H1 (cell line): ENCODE data around the gene HSD11B1L. TPM values are rescaled to one million over a fixed set of nuclear protein-coding genes. Genes with fewer than 3 reads are reported as not detected.

Experiments
- CTCF ChIA-PET: fragments of 300-600 bp; sonication (Branson Sonifier 250); formaldehyde crosslinking; loops from one replicate; lab custom pipeline; 2021; ENCODE audit not compliant: partially characterized antibody; lab: Charles Lee
- POLR2A ChIA-PET: fragments of 300-600 bp; sonication (Branson Sonifier 250); formaldehyde crosslinking; loops from one replicate; lab custom pipeline; 2021; ENCODE audit warnings: inconsistent platforms; ENCODE audit not compliant: partially characterized antibody; lab: Charles Lee
- DNase-seq, 2 experiments: peaks; one replicate each; pipeline versions ENCODE4 v3.0.0 to v3.0.0-alpha.2; 2010 to 2022; ENCODE audit warnings: low spot score in 2 of 2, low read depth in 1 of 2, mixed read lengths in 1 of 2
- FAIRE-seq: peaks from 2 replicates; lab custom pipeline; 2011; peaks lifted over from hg19 to GRCh38; lab: Jason Lieb, UNC
- H2AFZ ChIP-seq: 2 replicates; pipeline ENCODE4 v1.8.1; 2012; ENCODE audit warnings: low read length, inconsistent platforms
- H2AK5ac ChIP-seq: 2 replicates; pipeline ENCODE4 v1.6.1; 2013; ENCODE audit warnings: low read depth, low read length
- H2BK120ac ChIP-seq: replicated peaks from 2 replicates; pipeline ENCODE3; 2013; ENCODE audit warnings: low read depth, low read length, inconsistent platforms
- H2BK12ac ChIP-seq: 2 replicates; pipeline ENCODE4 v1.6.1; 2013; ENCODE audit warnings: low read depth, low read length
- H2BK15ac ChIP-seq: 2 replicates; pipeline ENCODE4 v1.6.1; 2013; ENCODE audit warnings: low read length
- H2BK20ac ChIP-seq: 2 replicates; pipeline ENCODE4 v1.6.1; 2013; ENCODE audit warnings: low read length
- H2BK5ac ChIP-seq: 2 replicates; pipeline ENCODE4 v1.6.1; 2013; ENCODE audit warnings: low read depth, low read length
- H3K14ac ChIP-seq: 2 replicates; pipeline ENCODE4 v1.6.1; 2013; ENCODE audit warnings: inconsistent platforms; ENCODE audit not compliant: insufficient read length
- H3K18ac ChIP-seq: 2 replicates; pipeline ENCODE4 v1.6.1; 2013; ENCODE audit warnings: low read length; ENCODE audit errors: extremely low read depth
- H3K23ac ChIP-seq: 2 replicates; pipeline ENCODE4 v1.6.1; 2013; ENCODE audit warnings: inconsistent platforms; ENCODE audit not compliant: insufficient read length
- H3K23me2 ChIP-seq: 2 replicates; pipeline ENCODE4 v1.6.1; 2013; ENCODE audit warnings: low read depth, low read length
- H3K27ac ChIP-seq: 2 replicates; pipeline ENCODE4 v1.6.1; 2011; ENCODE audit warnings: low read depth, low read length, inconsistent platforms
- H3K27me3 ChIP-seq, 4 experiments: replicated peaks in 1 of 4; 1 replicate in 1 of 4; 2 replicates in 3 of 4; pipeline versions ENCODE4 v1.6.1 to v1.8.1; 2011 to 2013; ENCODE audit warnings: low read length in 3 of 4, mild to moderate bottlenecking in 3 of 4, inconsistent platforms in 2 of 4, mixed read lengths in 2 of 4, moderate library complexity in 1 of 4; ENCODE audit not compliant: control insufficient read depth in 3 of 4, insufficient read depth in 3 of 4; ENCODE audit errors: extremely low read depth in 1 of 4
- H3K36me3 ChIP-seq, 4 experiments: 2 replicates each; pipeline versions ENCODE4 v1.6.1 to v1.8.1; 2011 to 2013; ENCODE audit warnings: mild to moderate bottlenecking in 4 of 4, low read length in 3 of 4, moderate library complexity in 2 of 4, control low read depth in 1 of 4, inconsistent platforms in 1 of 4; ENCODE audit not compliant: insufficient read depth in 4 of 4, control insufficient read depth in 2 of 4
- H3K4ac ChIP-seq: replicated peaks from 2 replicates; pipeline ENCODE3; 2013; ENCODE audit warnings: low read length, low read depth, mixed read lengths, inconsistent platforms; ENCODE audit not compliant: insufficient read length
- H3K4me1 ChIP-seq, 4 experiments: replicated peaks in 1 of 4; 1 replicate in 1 of 4; 2 replicates in 3 of 4; pipeline versions ENCODE4 v1.6.1 to v1.8.1; 2011 to 2013; ENCODE audit warnings: low read length in 3 of 4, inconsistent platforms in 2 of 4, mixed read lengths in 1 of 4; ENCODE audit not compliant: insufficient read depth in 4 of 4, control insufficient read depth in 3 of 4
- H3K4me2 ChIP-seq, 2 experiments: 2 replicates each; pipeline versions ENCODE4 v1.6.1 to v1.8.1; 2011 to 2013; ENCODE audit warnings: low read depth in 2 of 2, low read length in 2 of 2, control low read depth in 1 of 2, inconsistent platforms in 1 of 2, mild to moderate bottlenecking in 1 of 2; ENCODE audit not compliant: insufficient read depth in 1 of 2
- H3K4me3 ChIP-seq, 4 experiments: fragments of 200-600, 300-600 bp in 1 of 4; sonication (generic), shearing (Covaris generic), sonication (Bioruptor Twin) in 1 of 4; 2 replicates each; pipeline versions ENCODE4 v1.5.1 to v1.8.1; 2011 to 2016; ENCODE audit warnings: low read length in 4 of 4, low read depth in 3 of 4, control low read depth in 2 of 4, inconsistent platforms in 2 of 4, mild to moderate bottlenecking in 2 of 4, mixed read lengths in 1 of 4, moderate library complexity in 1 of 4; ENCODE audit not compliant: insufficient read depth in 2 of 4; ENCODE audit errors: extremely low read depth in 1 of 4
- H3K56ac ChIP-seq: replicated peaks from 2 replicates; pipeline ENCODE3; 2013; ENCODE audit warnings: low read depth, mild to moderate bottlenecking, mixed read lengths, low read length, inconsistent platforms; ENCODE audit not compliant: insufficient read length
- H3K79me1 ChIP-seq: 2 replicates; pipeline ENCODE4 v1.6.1; 2013; ENCODE audit warnings: low read depth, low read length, control low read depth
- H3K79me2 ChIP-seq, 2 experiments: 2 replicates each; pipeline versions ENCODE4 v1.6.1 to v1.8.1; 2012 to 2013; ENCODE audit warnings: low read length in 2 of 2, mild to moderate bottlenecking in 2 of 2, inconsistent platforms in 1 of 2; ENCODE audit not compliant: insufficient read depth in 2 of 2, control insufficient read depth in 1 of 2
- H3K9ac ChIP-seq, 4 experiments: replicated peaks in 1 of 4; 1 replicate in 1 of 4; 2 replicates in 3 of 4; pipeline versions ENCODE4 v1.6.1 to v1.8.1; 2011 to 2013; ENCODE audit warnings: low read depth in 3 of 4, low read length in 3 of 4, control low read depth in 2 of 4, mild to moderate bottlenecking in 2 of 4, moderate library complexity in 2 of 4, inconsistent platforms in 1 of 4; ENCODE audit errors: extremely low read depth in 1 of 4
- H3K9me3 ChIP-seq, 2 experiments: 2 replicates each; pipeline versions ENCODE4 v1.6.1 to v1.8.1; 2012 to 2013; ENCODE audit warnings: mild to moderate bottlenecking in 2 of 2, moderate library complexity in 2 of 2, control low read depth in 1 of 2, inconsistent platforms in 1 of 2, low read depth in 1 of 2, low read length in 1 of 2, mixed read lengths in 1 of 2; ENCODE audit not compliant: insufficient read depth in 2 of 2
- H4K20me1 ChIP-seq, 2 experiments: replicated peaks in 1 of 2; 2 replicates each; pipeline versions ENCODE3 to v1.8.1; 2011 to 2013; ENCODE audit warnings: inconsistent platforms in 2 of 2, low read length in 2 of 2, mild to moderate bottlenecking in 1 of 2; ENCODE audit not compliant: insufficient read depth in 2 of 2, control insufficient read depth in 1 of 2
- H4K5ac ChIP-seq: 2 replicates; pipeline ENCODE4 v1.6.1; 2013; ENCODE audit warnings: low read length, low read depth, mixed read lengths, inconsistent platforms; ENCODE audit not compliant: insufficient read length
- H4K8ac ChIP-seq: 2 replicates; pipeline ENCODE4 v1.8.0; 2013; ENCODE audit warnings: mild to moderate bottlenecking, moderate library complexity, low read length, inconsistent platforms; ENCODE audit not compliant: insufficient read depth; ENCODE audit errors: extremely low read depth
- H4K91ac ChIP-seq: replicated peaks from 2 replicates; pipeline ENCODE3; 2013; ENCODE audit warnings: low read length, mixed read lengths, inconsistent platforms; ENCODE audit not compliant: insufficient read length
- NANOG ChIP-seq: IDR thresholded peaks from 2 replicates; pipeline ENCODE4 v1.6.1; 2011; ENCODE audit warnings: low read length, low read depth, mild to moderate bottlenecking, inconsistent platforms; ENCODE audit not compliant: insufficient read depth, poor library complexity, severe bottlenecking
- TCF12 ChIP-seq: IDR thresholded peaks from 2 replicates; pipeline ENCODE4 v1.6.1; 2011; ENCODE audit warnings: low read depth, mild to moderate bottlenecking, low read length
- whole genome bisulfite sequencing, 2 experiments: shearing (Covaris generic) in 1 of 2; methylation state at CpG; one replicate each; pipeline versions ENCODE4 v1.1.6 to v1.1.7; 2013 to 2015; ENCODE audit warnings: low lambda C conversion rate in 2 of 2, mixed read lengths in 2 of 2, inconsistent platforms in 1 of 2, low coverage in 1 of 2, missing lambda C conversion rate in 1 of 2; ENCODE audit not compliant: insufficient replicate concordance in 2 of 2, insufficient coverage in 1 of 2, insufficient read length in 1 of 2; ENCODE audit errors: extremely low coverage in 1 of 2, missing lambda C conversion rate in 1 of 2; 5-methylcytosine and 5-hydroxymethylcytosine counted together
- polyA plus RNA-seq, 7 experiments: library from polyadenylated mRNA; depleted of rRNA in 3 of 7; stranded (reverse) in 5 of 7; unstranded in 2 of 7; fragments of >200 nt in 5 of 7; fragments of 200-250 nt in 2 of 7; gene quantifications; 1 replicate in 5 of 7; 2 replicates in 1 of 7; 4 replicates in 1 of 7; pipeline versions ENCODE4 v1.2.1 to v1.2.3, GENCODE V29; 2011 to 2013; ENCODE audit warnings: missing spikeins in 2 of 7, mixed read lengths in 2 of 7
- total RNA-seq: library from RNA; stranded (reverse); fragmentation: NEBNext Ultra II Directional; extraction: Animal tissue kit (Norgen Biotek cat#: 25700); gene quantifications from 2 replicates; pipeline ENCODE4 v1.2.1, GENCODE V29; 2021

Gene HSD11B1L
- total and polyA plus RNA-seq, 2 of the 8 experiments (the other 6 are each of a cell fraction or from before 2014, with no cell fraction given): 8.2 to 20.6 TPM

- WGBS, 2 experiments: 70 to 100% methylated on average over 1 to 17 of the region's 17 CpGs
- no peak overlapping the region for H4K91ac ChIP-seq
- FAIRE-seq (no peak), DNase-seq (no peak)
- ChIA-PET CTCF (no interaction called here), POLR2A (interaction anchor here (0.5 to 1.7 kb wide), 5 partner anchors 8 to 33 kb away, joined by 3 to 8 read pairs (median 3); partner anchors contain the start of gene RPL36)
- no peak overlapping the region for H2BK20ac ChIP-seq
- H3K36me3 ChIP-seq: 0 out of 8 replicates have a peak, but pooled peaks cover 0 to 2% (median 0%) of the 10 kb centered on the region in 4 experiments
- peaks cover 3% of the 10 kb centered on the region; the same call in 1 of the 2 replicates for H3K79me1 ChIP-seq
- H2BK15ac ChIP-seq: no peak overlapping the region
- H3K56ac ChIP-seq: no peak overlapping the region
- H2AK5ac ChIP-seq: 0 out of 2 replicates have a peak overlapping the region, but pooled peaks have one; percentile 90
- H3K9ac ChIP-seq: peak overlapping the region; percentile 0 to 59 (median 37); a peak in 4 of 7 replicates
- peak overlapping the region; percentile 38 for H4K5ac ChIP-seq
- H3K9me3 ChIP-seq: no peaks in the 10 kb centered on the region
- H3K27ac ChIP-seq: no peak overlapping the region
- H3K79me2 ChIP-seq: no peaks in the 10 kb centered on the region
- peaks cover 0 to 14% (median 1%) of the 10 kb centered on the region in 4 experiments; a peak in 5 of 7 replicates for H3K4me1 ChIP-seq
- 0 out of 2 replicates have a peak overlapping the region, but pooled peaks have one; percentile 16 for H2BK5ac ChIP-seq
- peaks cover 15% of the 10 kb centered on the region; the same call in 1 of the 2 replicates for H3K23me2 ChIP-seq
- H3K4me2 ChIP-seq: peak overlapping the region; percentile 89 to 97
- H4K20me1 ChIP-seq: peaks cover 0 to 10% of the 10 kb centered on the region in 2 experiments
- TF ChIP-seq TCF12: no peak
- no peak for TF ChIP-seq NANOG
- no peak overlapping the region for H3K23ac ChIP-seq
- H3K27me3 ChIP-seq: no peaks in the 10 kb centered on the region
- H2AFZ ChIP-seq: no peak overlapping the region
- peak overlapping the region; percentile 58 to 83 (median 76) for H3K4me3 ChIP-seq
- peak overlapping the region; percentile 94 for H3K4ac ChIP-seq
- H2BK120ac ChIP-seq: peak overlapping the region; percentile 22
- H3K18ac ChIP-seq: peak overlapping the region; percentile 71; the same call in 1 of the 2 replicates
- H4K8ac ChIP-seq: 0 out of 2 replicates have a peak overlapping the region, but pooled peaks have one; percentile 75
- no peak overlapping the region for H3K14ac ChIP-seq
- peak overlapping the region; percentile 80; the same call in 1 of the 2 replicates for H2BK12ac ChIP-seq
Observed at GRCh38 chr19:5681391-5682106, 722 bp downstream of the HSD11B1L start.
